Neuronal stem cell (in vitro differentiated cells): ENCODE measurements around the gene CAMTA1.
A peak's percentile ranks its signal among the peaks of the same experiment; 100 is the strongest.

Experiments
- DNase-seq: peaks from one replicate; pipeline ENCODE4 v3.0.0-alpha.2; 2013; ENCODE audit warnings: low spot score
- H2AFZ ChIP-seq: one replicate; pipeline ENCODE4 v1.6.1; 2013; ENCODE audit warnings: mild to moderate bottlenecking, low read length, inconsistent platforms
- H2AK5ac ChIP-seq: 2 replicates; pipeline ENCODE4 v1.6.1; 2013; ENCODE audit warnings: low read depth, mild to moderate bottlenecking, inconsistent platforms, low read length, moderate library complexity, mixed read lengths
- H2BK120ac ChIP-seq: 2 replicates; pipeline ENCODE4 v1.6.1; 2013; ENCODE audit warnings: low read depth, mild to moderate bottlenecking, inconsistent platforms, low read length, moderate library complexity, mixed read lengths
- H2BK12ac ChIP-seq: one replicate; pipeline ENCODE4 v1.6.1; 2013; ENCODE audit warnings: low read length, inconsistent platforms
- H2BK15ac ChIP-seq: 2 replicates; pipeline ENCODE4 v1.6.1; 2013; ENCODE audit warnings: mild to moderate bottlenecking, low read length, inconsistent platforms, mixed read lengths
- H2BK5ac ChIP-seq: one replicate; pipeline ENCODE4 v1.6.1; 2013; ENCODE audit warnings: inconsistent platforms, mild to moderate bottlenecking, low read length, moderate library complexity
- H3K14ac ChIP-seq: one replicate; pipeline ENCODE4 v1.6.1; 2013; ENCODE audit warnings: low read length, inconsistent platforms
- H3K18ac ChIP-seq: 2 replicates; pipeline ENCODE4 v1.6.1; 2013; ENCODE audit warnings: low read length, inconsistent platforms
- H3K23ac ChIP-seq: 2 replicates; pipeline ENCODE4 v1.6.1; 2013; ENCODE audit warnings: low read depth, mild to moderate bottlenecking, mixed read lengths, low read length, inconsistent platforms; ENCODE audit not compliant: poor library complexity
- H3K27ac ChIP-seq: replicated peaks from 3 replicates; pipeline ENCODE4 v1.5.1; 2013; ENCODE audit warnings: low read length, inconsistent platforms
- H3K27me3 ChIP-seq, 3 experiments: 2 replicates each; pipeline ENCODE4 v1.6.1; 2013; ENCODE audit warnings: low read length in 3 of 3, mild to moderate bottlenecking in 2 of 3, inconsistent platforms in 1 of 3, low read depth in 1 of 3, mixed read lengths in 1 of 3, moderate library complexity in 1 of 3; ENCODE audit not compliant: control insufficient read depth in 3 of 3, insufficient read depth in 3 of 3
- H3K36me3 ChIP-seq, 2 donors: replicated peaks in 1 of 2; 2 replicates each; pipeline ENCODE4 v1.6.1; 2013; ENCODE audit warnings: low read length in 2 of 2; ENCODE audit not compliant: control insufficient read depth in 2 of 2, insufficient read depth in 2 of 2
- H3K4ac ChIP-seq: 2 replicates; pipeline ENCODE4 v1.6.1; 2013; ENCODE audit warnings: inconsistent platforms, mild to moderate bottlenecking, low read length, moderate library complexity
- H3K4me1 ChIP-seq, 2 donors: 1 replicate in 1 of 2; 2 replicates in 1 of 2; pipeline ENCODE4 v1.6.1; 2013; ENCODE audit warnings: low read length in 2 of 2, low read depth in 1 of 2; ENCODE audit not compliant: control insufficient read depth in 2 of 2, insufficient read depth in 1 of 2
- H3K4me2 ChIP-seq: one replicate; pipeline ENCODE4 v1.6.1; 2013; ENCODE audit warnings: mild to moderate bottlenecking, low read length, inconsistent platforms; ENCODE audit not compliant: insufficient read depth, poor library complexity, severe bottlenecking
- H3K4me3 ChIP-seq, 2 donors: 2 replicates each; pipeline ENCODE4 v1.5.1; 2013; ENCODE audit warnings: low read length in 2 of 2, mild to moderate bottlenecking in 2 of 2, inconsistent platforms in 1 of 2, moderate library complexity in 1 of 2
- H3K79me1 ChIP-seq: one replicate; pipeline ENCODE4 v1.6.1; 2013; ENCODE audit warnings: low read depth, mild to moderate bottlenecking, inconsistent platforms, low read length, moderate library complexity
- H3K9ac ChIP-seq: one replicate; pipeline ENCODE4 v1.6.1; 2013; ENCODE audit warnings: mild to moderate bottlenecking, low read depth, low read length, inconsistent platforms; ENCODE audit not compliant: poor library complexity
- H3K9me3 ChIP-seq, 2 donors: replicated peaks in 1 of 2; 2 replicates each; pipeline versions ENCODE3 to v1.6.1; 2013; ENCODE audit warnings: low read length in 2 of 2, mild to moderate bottlenecking in 2 of 2, inconsistent platforms in 1 of 2, low read depth in 1 of 2, mixed read lengths in 1 of 2, moderate library complexity in 1 of 2; ENCODE audit not compliant: control insufficient read depth in 2 of 2, insufficient read depth in 1 of 2
- H4K8ac ChIP-seq: one replicate; pipeline ENCODE4 v1.6.1; 2013; ENCODE audit warnings: low read depth, mild to moderate bottlenecking, inconsistent platforms, low read length, moderate library complexity
- H4K91ac ChIP-seq: one replicate; pipeline ENCODE4 v1.6.1; 2013; ENCODE audit warnings: low read length, low read depth, mild to moderate bottlenecking, inconsistent platforms; ENCODE audit not compliant: poor library complexity
- WGBS, 2 donors: extraction: QIAGEN DNeasy Blood & Tissue Kit; methylation state at CpG; one replicate each; pipeline ENCODE4 v1.1.7; 2013; ENCODE audit warnings: missing lambda C conversion rate in 2 of 2, mixed read lengths in 1 of 2; ENCODE audit not compliant: insufficient read length in 2 of 2, insufficient replicate concordance in 1 of 2; ENCODE audit errors: extremely low coverage in 2 of 2; 5-methylcytosine and 5-hydroxymethylcytosine counted together

The CAMTA1 gene

DNA sequence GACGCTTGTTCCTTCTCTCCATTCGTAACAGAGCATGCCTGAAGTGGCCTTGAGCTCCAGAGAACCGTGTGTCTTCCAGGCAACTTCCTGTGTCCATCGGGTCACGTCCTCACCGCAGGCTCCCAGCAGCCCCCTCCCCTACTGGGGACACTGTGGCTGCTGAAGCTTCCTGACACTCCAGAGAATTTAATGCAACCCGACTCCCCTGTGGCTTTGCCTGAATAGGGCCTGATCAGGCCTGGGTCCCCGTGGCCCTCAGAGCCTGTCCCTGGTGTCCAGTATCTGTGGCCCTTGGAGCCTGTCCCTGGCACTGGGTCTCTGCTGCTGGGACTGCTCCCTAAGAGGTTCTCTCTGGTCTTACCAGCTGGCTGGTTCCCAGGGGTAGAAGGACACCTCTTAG lies 766.2 kb downstream of the CAMTA1 start:
- H2BK12ac ChIP-seq: no peak overlapping the region
- H2BK120ac ChIP-seq: no peak overlapping the region
- H4K91ac ChIP-seq: no peak overlapping the region
- no peaks in the 10 kb centered on the region for H3K27me3 ChIP-seq
- no peak overlapping the region for H3K4me3 ChIP-seq
- peaks cover 0 to 3% of the 10 kb centered on the region in 2 donors for H3K4me1 ChIP-seq
- no peaks in the 10 kb centered on the region for H3K9me3 ChIP-seq
- no peak overlapping the region for H3K9ac ChIP-seq
- DNase-seq: no peak
- no peak overlapping the region for H3K27ac ChIP-seq
- no peak overlapping the region for H3K4ac ChIP-seq
- H2BK15ac ChIP-seq: no peak overlapping the region
- no peak overlapping the region for H3K14ac ChIP-seq
- no peaks in the 10 kb centered on the region for H3K79me1 ChIP-seq
- no peak overlapping the region for H2AFZ ChIP-seq
- WGBS, 2 donors: no CpG with 5 or more reads among the region's 8 CpGs
- H3K18ac ChIP-seq: no peak overlapping the region
- no peak overlapping the region for H2BK5ac ChIP-seq
- no peak overlapping the region for H4K8ac ChIP-seq
- H3K36me3 ChIP-seq: no peaks in the 10 kb centered on the region
- H3K23ac ChIP-seq: no peak overlapping the region
- no peak overlapping the region for H3K4me2 ChIP-seq
- H2AK5ac ChIP-seq: no peak overlapping the region

DNA sequence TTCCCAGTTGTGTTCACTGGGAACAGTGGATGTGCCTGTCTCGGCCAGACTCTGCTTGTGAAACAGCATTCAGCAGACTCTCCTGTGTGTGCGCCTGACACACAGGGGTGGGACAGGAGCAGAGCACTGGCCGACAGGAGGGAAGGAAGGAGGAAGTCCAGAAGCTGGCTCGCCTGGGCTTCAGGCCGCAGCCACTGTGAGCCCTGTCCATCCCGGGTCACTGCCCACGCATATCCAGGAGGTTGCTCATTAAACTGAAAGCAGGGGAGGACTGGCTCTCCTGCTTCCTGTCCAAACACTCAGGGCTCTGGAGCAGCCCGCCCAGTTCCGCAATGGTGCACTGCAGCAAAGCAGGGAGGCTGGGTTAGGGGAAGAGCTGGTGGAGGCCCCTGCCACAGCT lies 767.1 kb downstream of the CAMTA1 start:
- Histone ChIP-seq H4K8ac (no peak overlapping the region), H3K4me1 (peaks cover 0 to 3% of the 10 kb centered on the region in 2 donors), H2AFZ (no peak overlapping the region), H4K91ac (no peak overlapping the region), H2AK5ac (peak overlapping the region; percentile 29), H2BK5ac (no peak overlapping the region), H2BK15ac (no peak overlapping the region), H3K9me3 (no peaks in the 10 kb centered on the region), H3K9ac (no peak overlapping the region), H2BK12ac (no peak overlapping the region), H3K27me3 (peaks cover 0 to 3% (median 0%) of the 10 kb centered on the region in 3 experiments), H2BK120ac (no peak overlapping the region), H3K36me3 (no peaks in the 10 kb centered on the region), H3K4me3 (no peak overlapping the region), H3K23ac (no peak overlapping the region), H3K4me2 (no peak overlapping the region), H3K14ac (no peak overlapping the region), H3K18ac (peak overlapping the region; percentile 38), H3K27ac (no peak overlapping the region), H3K79me1 (no peaks in the 10 kb centered on the region), H3K4ac (no peak overlapping the region)
- DNase-seq: no peak
- WGBS, 2 donors: no CpG with 5 or more reads among the region's 9 CpGs

DNA sequence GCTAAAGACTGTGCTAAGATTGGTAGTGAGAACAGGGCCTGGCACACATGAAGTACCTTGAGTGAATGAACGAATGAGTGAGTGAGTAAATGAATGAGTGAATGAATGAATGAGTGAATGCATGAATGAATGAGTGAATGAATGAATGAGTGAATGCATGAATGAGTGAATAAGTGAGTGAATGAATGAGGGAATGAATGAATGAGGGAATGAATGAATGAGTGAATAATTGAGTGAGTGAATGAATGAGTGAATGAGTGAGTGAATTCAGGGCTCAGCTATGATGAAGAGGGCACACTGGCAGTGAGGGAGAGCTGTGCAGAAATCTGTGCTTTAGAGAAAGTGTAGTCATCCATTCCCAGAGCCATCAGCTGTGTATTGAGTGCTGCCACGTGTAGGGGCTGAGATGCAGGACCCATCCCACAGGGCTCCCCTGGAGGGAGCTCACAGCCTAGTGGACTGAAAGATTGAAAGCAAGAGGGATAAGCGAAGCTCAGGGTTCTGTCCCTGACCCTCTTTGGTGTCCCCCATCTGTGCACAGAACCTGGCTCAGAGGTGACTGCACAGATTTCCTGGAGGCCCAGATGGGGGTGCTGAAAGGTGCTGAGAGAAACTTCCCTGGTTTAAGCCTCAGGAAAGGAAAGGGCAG lies 767.9 kb downstream of the CAMTA1 start:
- Histone ChIP-seq H2AFZ (no peak overlapping the region), H3K27ac (no peak overlapping the region), H3K4me3 (no peak overlapping the region), H3K27me3 (peaks cover 0 to 4% (median 0%) of the 10 kb centered on the region in 3 experiments), H2BK120ac (no peak overlapping the region), H3K36me3 (no peaks in the 10 kb centered on the region), H3K4ac (no peak overlapping the region), H2BK12ac (no peak overlapping the region), H3K14ac (no peak overlapping the region), H3K23ac (no peak overlapping the region), H2BK15ac (no peak overlapping the region), H2BK5ac (no peak overlapping the region), H3K9ac (no peak overlapping the region), H3K18ac (no peak overlapping the region), H3K4me1 (peaks cover 0 to 3% of the 10 kb centered on the region in 2 donors), H2AK5ac (no peak overlapping the region), H4K91ac (no peak overlapping the region), H4K8ac (no peak overlapping the region), H3K9me3 (no peaks in the 10 kb centered on the region), H3K79me1 (no peaks in the 10 kb centered on the region), H3K4me2 (no peak overlapping the region)
- no peak for DNase-seq
- no CpG with 5 or more reads among the region's 3 CpGs for WGBS, 2 donors

DNA sequence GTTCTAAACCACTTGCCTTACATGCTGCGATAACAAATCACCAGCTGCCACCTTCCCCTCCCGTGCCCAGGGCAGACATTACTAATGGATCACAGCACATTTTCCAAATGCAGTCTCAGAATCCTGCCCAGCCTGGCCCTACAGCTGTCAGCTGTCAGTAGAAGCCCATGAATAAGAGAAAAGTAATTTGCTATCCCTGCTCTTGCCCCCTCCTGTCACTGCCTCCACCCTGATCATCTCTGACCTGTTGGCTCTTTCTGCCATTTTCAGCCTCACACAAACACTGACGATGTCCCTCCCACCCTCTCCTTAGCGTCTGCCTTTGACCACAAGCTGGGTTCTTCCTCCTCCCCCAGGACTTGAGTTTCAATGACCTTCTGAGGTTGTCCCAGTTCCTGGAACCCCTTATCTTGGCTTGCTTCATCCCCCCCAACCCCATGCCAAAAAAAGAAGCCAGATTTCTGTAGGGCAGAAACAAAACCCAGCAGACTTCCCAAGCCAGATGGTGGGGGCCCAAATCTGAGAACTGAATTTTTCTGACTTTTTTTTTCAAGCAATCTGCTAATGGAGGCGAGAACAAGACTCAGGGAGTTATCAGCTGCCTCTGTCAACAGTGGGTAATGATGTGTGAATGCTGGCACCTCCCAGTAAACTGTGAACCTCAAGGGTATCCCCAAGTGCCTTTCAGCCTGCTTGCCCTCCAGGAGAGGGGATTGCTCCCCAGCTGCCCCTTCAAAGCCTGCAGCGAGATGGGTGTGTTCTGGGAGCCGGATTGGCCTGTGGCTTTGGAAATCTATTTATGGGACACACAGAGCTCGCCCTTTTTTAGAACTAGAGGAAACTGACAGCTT lies 769.4 kb downstream of the CAMTA1 start:
- Histone ChIP-seq H3K27ac (no peak overlapping the region), H3K4me2 (no peak overlapping the region), H2BK5ac (no peak overlapping the region), H2BK12ac (no peak overlapping the region), H3K36me3 (no peaks in the 10 kb centered on the region), H2AK5ac (no peak overlapping the region), H3K9me3 (no peaks in the 10 kb centered on the region), H4K91ac (no peak overlapping the region), H3K23ac (no peak overlapping the region), H3K4me1 (peaks cover 0 to 3% of the 10 kb centered on the region in 2 donors), H3K4ac (no peak overlapping the region), H3K18ac (no peak overlapping the region), H3K9ac (no peak overlapping the region), H4K8ac (no peak overlapping the region), H3K4me3 (no peak overlapping the region), H2BK120ac (no peak overlapping the region), H3K79me1 (no peaks in the 10 kb centered on the region), H3K27me3 (peaks cover 0 to 15% (median 0%) of the 10 kb centered on the region in 3 experiments), H2AFZ (no peak overlapping the region), H3K14ac (no peak overlapping the region), H2BK15ac (no peak overlapping the region)
- WGBS, 2 donors: no CpG with 5 or more reads among the region's 8 CpGs
- DNase-seq: no peak
